ENCODE measurements around the gene CNN3.

CNN3 gene

DNA sequence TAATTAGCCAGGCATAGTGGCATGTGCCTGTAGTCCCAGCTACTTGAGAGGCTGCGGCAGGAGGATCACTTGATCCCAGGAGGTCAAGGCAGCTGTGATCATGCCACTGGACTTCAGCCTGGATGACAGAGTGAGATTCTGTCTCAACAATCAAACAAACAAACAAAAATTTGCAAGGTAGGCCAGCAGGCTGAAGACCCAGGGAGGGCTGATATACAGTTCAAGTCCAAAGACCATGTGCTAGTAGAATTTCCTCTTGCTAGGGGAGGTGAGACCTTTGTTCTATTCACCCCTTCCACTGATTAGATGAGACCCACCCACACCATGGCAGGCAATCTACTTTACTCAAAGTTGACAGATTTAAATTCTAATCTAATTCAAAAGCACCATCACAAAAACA, 31.2 kb upstream of the CNN3 start:
- TF ChIP-seq, protein P1, sequence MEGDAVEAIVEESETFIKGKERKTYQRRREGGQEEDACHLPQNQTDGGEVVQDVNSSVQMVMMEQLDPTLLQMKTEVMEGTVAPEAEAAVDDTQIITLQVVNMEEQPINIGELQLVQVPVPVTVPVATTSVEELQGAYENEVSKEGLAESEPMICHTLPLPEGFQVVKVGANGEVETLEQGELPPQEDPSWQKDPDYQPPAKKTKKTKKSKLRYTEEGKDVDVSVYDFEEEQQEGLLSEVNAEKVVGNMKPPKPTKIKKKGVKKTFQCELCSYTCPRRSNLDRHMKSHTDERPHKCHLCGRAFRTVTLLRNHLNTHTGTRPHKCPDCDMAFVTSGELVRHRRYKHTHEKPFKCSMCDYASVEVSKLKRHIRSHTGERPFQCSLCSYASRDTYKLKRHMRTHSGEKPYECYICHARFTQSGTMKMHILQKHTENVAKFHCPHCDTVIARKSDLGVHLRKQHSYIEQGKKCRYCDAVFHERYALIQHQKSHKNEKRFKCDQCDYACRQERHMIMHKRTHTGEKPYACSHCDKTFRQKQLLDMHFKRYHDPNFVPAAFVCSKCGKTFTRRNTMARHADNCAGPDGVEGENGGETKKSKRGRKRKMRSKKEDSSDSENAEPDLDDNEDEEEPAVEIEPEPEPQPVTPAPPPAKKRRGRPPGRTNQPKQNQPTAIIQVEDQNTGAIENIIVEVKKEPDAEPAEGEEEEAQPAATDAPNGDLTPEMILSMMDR (IDR thresholded peaks at IDR 0.05; ENCODE audit: insufficient read depth, low read length, missing control alignments) = no peak
- CTCF ChIA-PET = no interaction called here
- POLR2A ChIA-PET = no interaction called here
- no peak for DNase-seq (ENCODE audit: low read depth, low spot score)
- H3K4me3 ChIP-seq (ENCODE audit: low read depth, low read length) = no peak overlapping the region

DNA sequence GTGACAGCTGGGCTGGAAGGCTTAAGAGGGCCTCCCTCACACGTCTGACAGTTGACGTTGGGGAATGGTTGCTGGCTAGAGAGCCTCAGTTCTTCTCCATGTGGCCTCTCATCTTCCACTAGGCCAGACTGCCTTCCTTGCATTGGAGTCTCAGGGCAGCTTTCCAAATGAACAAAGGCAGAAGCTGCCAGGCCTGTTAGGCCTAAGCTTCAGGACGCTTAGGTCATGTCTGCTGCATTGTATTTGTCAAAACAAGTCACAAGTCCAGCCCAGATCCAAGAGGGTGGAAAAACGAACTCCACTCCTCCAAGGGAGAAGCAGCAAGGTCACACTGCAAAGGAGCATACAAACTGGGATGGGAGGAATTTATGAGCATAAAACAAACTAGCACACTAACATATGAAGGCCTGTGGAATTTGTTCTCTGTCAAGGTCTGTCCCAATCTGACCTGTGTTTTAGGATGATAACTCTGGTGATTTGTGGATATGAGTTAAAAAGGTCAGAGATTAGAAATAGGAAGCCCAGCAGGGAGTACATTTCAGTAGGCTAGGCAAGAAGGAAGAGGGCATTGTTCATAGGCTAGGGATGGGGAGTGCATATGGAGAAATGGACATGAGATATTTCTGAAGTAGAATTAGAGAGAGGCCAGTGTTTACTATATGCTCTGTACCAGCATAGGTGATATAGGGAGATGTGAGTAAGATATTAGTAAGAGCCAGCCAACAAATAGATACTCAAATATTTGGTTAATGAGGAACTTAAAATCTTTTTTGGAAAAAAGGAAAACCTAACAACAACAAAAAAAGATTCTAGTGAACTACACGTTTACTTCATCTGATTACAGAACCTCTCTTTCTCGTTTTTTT, 29.1 kb upstream of the CNN3 start:
- TF ChIP-seq, protein P1 (IDR thresholded peaks at IDR 0.05; ENCODE audit: insufficient read depth, low read length, missing control alignments) = no peak
- H3K4me3 ChIP-seq (ENCODE audit: low read depth, low read length) = no peak overlapping the region
- ChIA-PET CTCF (no interaction called here), POLR2A (no interaction called here)
- DNase-seq (ENCODE audit: low read depth, low spot score) = no peak

DNA sequence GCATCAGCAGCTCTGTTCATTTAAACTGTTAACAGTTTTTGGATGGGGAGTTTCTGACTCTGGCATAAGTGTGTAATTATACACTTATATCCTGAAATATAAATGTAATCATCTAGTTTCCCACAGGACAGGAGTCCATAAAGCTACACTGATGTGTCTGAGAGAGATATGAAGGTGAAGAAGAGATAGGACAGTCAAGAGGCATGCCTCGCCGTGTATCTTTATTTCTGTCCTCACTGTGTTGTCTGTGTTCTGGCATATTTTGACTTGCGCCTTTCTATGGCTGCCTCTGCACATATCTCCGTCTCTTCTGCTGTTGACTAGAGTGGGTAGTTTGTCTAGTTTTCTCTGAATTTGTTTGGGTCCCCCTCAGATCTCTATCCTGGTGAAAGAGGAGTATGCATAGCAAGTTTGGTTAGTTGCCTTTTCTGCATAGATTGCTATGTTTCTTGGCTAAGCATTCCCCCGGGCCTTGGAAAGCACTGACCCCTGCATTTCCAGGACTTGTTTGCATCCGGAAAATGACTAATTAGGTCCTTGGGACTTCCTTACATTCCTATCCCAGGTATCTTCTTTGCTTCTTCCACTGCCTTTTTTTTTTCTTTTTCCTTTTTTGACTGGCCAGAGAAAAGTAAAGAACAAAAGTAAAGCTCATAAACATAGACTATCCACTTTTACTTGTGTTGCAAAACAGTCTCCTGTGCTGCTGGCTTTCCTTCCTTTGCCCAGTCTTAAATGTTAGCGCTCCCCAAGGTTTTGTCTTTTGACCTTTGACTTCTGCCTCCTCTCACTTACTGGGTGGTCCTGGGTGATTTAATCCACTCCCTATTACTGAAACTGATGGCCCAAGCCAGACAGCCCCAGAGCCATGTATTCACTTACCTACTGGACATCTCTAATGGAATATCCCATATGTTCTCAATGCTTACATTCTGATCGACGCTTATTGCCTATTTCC, 27.6 kb upstream of the CNN3 start:
- POLR2A ChIA-PET = no interaction called here
- TF ChIP-seq, protein P1 (IDR thresholded peaks at IDR 0.05; ENCODE audit: insufficient read depth, low read length, missing control alignments) = no peak
- CTCF ChIA-PET = interaction anchor here (1.0 kb wide), 1 partner anchor 8 kb away, joined by 3 read pairs; no protein-coding TSS in a partner anchor
- DNase-seq (ENCODE audit: low read depth, low spot score) = no peak
- H3K4me3 ChIP-seq (ENCODE audit: low read depth, low read length) = no peak overlapping the region

DNA sequence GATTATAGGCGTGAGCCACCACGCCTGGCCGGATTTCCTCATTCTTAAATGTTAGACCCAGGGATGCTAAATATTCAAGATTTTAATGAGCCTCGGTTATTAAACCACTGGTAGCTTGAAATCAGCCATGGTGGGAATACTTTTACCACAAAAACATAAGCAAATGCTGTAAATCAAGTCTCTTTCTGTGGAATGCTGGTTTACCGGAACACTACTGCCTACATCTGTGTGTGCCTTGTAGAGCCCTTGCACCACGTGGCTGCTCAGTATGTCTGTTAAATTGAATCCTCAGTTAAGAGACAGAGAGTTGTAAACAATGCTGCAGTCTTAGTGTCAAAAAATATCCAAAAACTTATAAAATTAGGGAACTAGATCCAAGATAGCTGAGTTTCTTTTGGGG, 26.8 kb upstream of the CNN3 start:
- TF ChIP-seq, protein P1 (IDR thresholded peaks at IDR 0.05; ENCODE audit: insufficient read depth, low read length, missing control alignments) = no peak
- H3K4me3 ChIP-seq (ENCODE audit: low read depth, low read length) = no peak overlapping the region
- ChIA-PET CTCF (no interaction called here), POLR2A (no interaction called here)
- no peak for DNase-seq (ENCODE audit: low read depth, low spot score)

DNA sequence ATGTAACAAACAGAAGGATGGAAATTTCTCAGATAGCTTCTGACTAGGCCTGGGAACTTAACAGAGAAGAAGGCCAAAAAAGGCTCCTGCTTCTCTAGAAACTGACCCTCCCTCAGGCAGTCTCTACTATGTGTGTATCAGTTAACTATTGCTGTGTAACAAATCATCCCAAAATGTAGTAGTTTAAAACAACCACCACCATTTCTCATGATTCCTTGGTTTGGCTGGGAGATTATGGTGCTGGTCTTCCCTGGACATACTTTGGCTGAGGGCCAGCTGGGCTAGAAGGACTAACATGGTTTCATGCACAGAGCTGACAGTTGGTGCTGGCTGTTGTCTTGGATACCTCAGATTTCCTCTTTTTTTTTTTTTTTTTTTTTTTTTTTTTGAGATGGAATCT, 26.2 kb upstream of the CNN3 start:
- TF ChIP-seq, protein P1 (IDR thresholded peaks at IDR 0.05; ENCODE audit: insufficient read depth, low read length, missing control alignments) = no peak
- POLR2A ChIA-PET = no interaction called here
- CTCF ChIA-PET = no interaction called here
- no peak for DNase-seq (ENCODE audit: low read depth, low spot score)
- no peak overlapping the region for H3K4me3 ChIP-seq (ENCODE audit: low read depth, low read length)

DNA sequence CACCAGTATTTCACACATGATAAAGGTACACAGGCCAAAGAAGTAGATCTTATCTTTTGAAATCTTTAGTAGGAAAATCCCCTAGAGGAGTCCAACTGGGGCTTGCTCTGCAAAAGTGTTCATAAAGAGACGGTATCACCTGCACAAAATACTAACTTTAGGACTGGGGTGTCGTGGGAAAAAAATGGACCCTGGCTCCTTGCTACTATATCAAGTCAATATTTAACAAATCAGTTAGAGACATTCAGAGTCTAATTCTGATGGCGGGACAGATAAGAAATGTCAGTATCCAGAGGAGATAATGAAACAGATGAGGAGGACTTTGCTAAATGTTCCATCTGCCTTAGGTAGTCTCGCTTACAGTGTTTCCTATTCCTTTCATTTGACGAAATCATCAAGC, 25.6 kb upstream of the CNN3 start:
- ChIA-PET CTCF (interaction anchor here (0.7 kb wide), 1 partner anchor 9 kb away, joined by 3 read pairs; no protein-coding TSS in a partner anchor), POLR2A (no interaction called here)
- TF ChIP-seq, protein P1 (IDR thresholded peaks at IDR 0.05; ENCODE audit: insufficient read depth, low read length, missing control alignments) = no peak
- H3K4me3 ChIP-seq (ENCODE audit: low read depth, low read length) = no peak overlapping the region
- DNase-seq (ENCODE audit: low read depth, low spot score) = no peak
